IMR-90 (cell line): Measurements from ENCODE around the gene YES1.

Experiments used
- BHLHE40 ChIP-seq: fragments of 150-350 bp; IDR thresholded peaks from 2 replicates; pipeline ENCODE4 v1.6.1; 2016; ENCODE audit warnings: mild to moderate bottlenecking, low read depth, low read length
- CEBPB ChIP-seq: IDR thresholded peaks from 2 replicates; pipeline ENCODE4 v1.6.1; 2012; ENCODE audit warnings: low read depth, low read length, improper control_type of control experiment
- CHD1 ChIP-seq: IDR thresholded peaks from 2 replicates; pipeline ENCODE4 v1.6.1; 2012; ENCODE audit warnings: low read depth, low read length, improper control_type of control experiment
- FOS ChIP-seq: fragments of 150-350 bp; IDR thresholded peaks from 2 replicates; pipeline ENCODE4 v1.6.1; 2016; ENCODE audit warnings: low read depth, low read length
- MAZ ChIP-seq: IDR thresholded peaks from 2 replicates; pipeline ENCODE4 v1.6.1; 2012; ENCODE audit warnings: low read depth, mild to moderate bottlenecking, low read length, improper control_type of control experiment, moderate library complexity, borderline replicate concordance
- MXI1 ChIP-seq: IDR thresholded peaks from 2 replicates; pipeline ENCODE4 v1.6.1; 2012; ENCODE audit warnings: low read depth, mild to moderate bottlenecking, low read length, moderate library complexity, borderline replicate concordance
- POLR2A ChIP-seq: IDR thresholded peaks from 2 replicates; pipeline ENCODE4 v1.6.1; 2012; ENCODE audit warnings: mild to moderate bottlenecking, low read depth, low read length
- RAD21 ChIP-seq: IDR thresholded peaks from 2 replicates; pipeline ENCODE4 v1.6.1; 2012; ENCODE audit warnings: low read length, improper control_type of control experiment
- RCOR1 ChIP-seq: IDR thresholded peaks from 2 replicates; pipeline ENCODE4 v1.6.1; 2012; ENCODE audit warnings: mild to moderate bottlenecking, low read length, improper control_type of control experiment; ENCODE audit not compliant: insufficient replicate concordance
- SMC3 ChIP-seq: fragments of 150-350 bp; IDR thresholded peaks from 2 replicates; pipeline ENCODE4 v1.6.1; 2016; ENCODE audit warnings: low read depth, mild to moderate bottlenecking, antibody characterized with exemption, low read length, moderate library complexity
- TF ChIP-seq, protein P1 (sequence below): conservative IDR thresholded peaks from 2 replicates; pipeline ENCODE4 v1.5.1; 2012; ENCODE audit warnings: mild to moderate bottlenecking, low read depth, low read length, improper control_type of control experiment
- TF ChIP-seq, protein P2 (sequence below): fragments of 150-350 bp; IDR thresholded peaks from 2 replicates; pipeline ENCODE4 v1.6.1; 2017; ENCODE audit warnings: mild to moderate bottlenecking, antibody characterized with exemption, low read length, low read depth

DNA sequence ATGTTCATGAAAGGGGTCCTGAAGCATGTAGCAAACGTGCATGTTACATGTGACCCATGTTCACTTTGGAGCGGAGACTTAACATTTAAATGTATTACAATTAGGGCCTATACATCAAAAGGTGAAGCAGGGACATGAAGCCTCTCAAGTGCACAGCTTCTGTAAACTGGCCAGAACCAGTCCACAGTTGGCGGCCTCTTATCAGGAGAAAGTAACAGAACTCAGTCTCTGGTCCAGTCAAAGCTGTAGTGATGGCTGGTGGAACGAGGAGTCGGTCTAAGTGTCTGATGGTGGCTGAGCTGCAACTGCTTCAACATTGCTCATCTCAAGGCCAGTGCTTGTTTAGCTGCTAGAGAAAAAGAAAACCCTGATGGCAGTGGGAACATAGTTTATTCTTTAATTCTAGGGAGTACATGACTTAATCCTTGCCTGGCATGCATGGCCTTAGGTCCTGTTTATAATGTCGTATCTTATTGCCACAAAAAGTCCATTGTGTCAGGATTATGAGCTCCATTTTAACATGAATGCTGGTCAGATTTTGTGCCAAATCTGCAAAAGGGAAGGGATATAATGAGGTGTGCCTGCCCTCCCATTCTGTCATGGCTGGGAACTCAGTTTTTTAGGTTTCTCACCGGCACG is 22.2 kb upstream of the YES1 start:
- TF ChIP-seq POLR2A (no peak), CHD1 (no peak), MAZ (no peak), BHLHE40 (no peak), CEBPB (no peak), MXI1 (no peak), FOS (no peak), RCOR1 (no peak), SMC3 (no peak), RAD21 (no peak)
- TF ChIP-seq, protein P1, sequence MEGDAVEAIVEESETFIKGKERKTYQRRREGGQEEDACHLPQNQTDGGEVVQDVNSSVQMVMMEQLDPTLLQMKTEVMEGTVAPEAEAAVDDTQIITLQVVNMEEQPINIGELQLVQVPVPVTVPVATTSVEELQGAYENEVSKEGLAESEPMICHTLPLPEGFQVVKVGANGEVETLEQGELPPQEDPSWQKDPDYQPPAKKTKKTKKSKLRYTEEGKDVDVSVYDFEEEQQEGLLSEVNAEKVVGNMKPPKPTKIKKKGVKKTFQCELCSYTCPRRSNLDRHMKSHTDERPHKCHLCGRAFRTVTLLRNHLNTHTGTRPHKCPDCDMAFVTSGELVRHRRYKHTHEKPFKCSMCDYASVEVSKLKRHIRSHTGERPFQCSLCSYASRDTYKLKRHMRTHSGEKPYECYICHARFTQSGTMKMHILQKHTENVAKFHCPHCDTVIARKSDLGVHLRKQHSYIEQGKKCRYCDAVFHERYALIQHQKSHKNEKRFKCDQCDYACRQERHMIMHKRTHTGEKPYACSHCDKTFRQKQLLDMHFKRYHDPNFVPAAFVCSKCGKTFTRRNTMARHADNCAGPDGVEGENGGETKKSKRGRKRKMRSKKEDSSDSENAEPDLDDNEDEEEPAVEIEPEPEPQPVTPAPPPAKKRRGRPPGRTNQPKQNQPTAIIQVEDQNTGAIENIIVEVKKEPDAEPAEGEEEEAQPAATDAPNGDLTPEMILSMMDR, result no peak
- TF ChIP-seq, protein P2, sequence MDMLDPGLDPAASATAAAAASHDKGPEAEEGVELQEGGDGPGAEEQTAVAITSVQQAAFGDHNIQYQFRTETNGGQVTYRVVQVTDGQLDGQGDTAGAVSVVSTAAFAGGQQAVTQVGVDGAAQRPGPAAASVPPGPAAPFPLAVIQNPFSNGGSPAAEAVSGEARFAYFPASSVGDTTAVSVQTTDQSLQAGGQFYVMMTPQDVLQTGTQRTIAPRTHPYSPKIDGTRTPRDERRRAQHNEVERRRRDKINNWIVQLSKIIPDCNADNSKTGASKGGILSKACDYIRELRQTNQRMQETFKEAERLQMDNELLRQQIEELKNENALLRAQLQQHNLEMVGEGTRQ, result no peak
